ENCODE data around the gene USP9X.

GRCh38 chrX:41189156-41189555, 103.9 kb downstream of the USP9X start:
- TF ChIP-seq NFE2L1 (CRISPR knock-in tag; IDR thresholded peaks at IDR 0.05), result no peak
- no peak for TF ChIP-seq CTCF (IDR thresholded peaks at IDR 0.05)
- TF ChIP-seq HMGXB4 (CRISPR knock-in tag; IDR thresholded peaks at IDR 0.05), result no peak
- no peak for TF ChIP-seq ZNF512 (CRISPR knock-in tag; IDR thresholded peaks at IDR 0.05; ENCODE audit: borderline replicate concordance)
- TF ChIP-seq USF2 (CRISPR knock-in tag; IDR thresholded peaks at IDR 0.05), result no peak
- TF ChIP-seq ESRRA (CRISPR knock-in tag; IDR thresholded peaks at IDR 0.05; ENCODE audit: borderline replicate concordance), result no peak
- TF ChIP-seq MLX (CRISPR knock-in tag; IDR thresholded peaks at IDR 0.05), result no peak
- no peak for TF ChIP-seq EMX1 (CRISPR knock-in tag; IDR thresholded peaks at IDR 0.05)
- TF ChIP-seq IRF2 (CRISPR knock-in tag; IDR thresholded peaks at IDR 0.05; ENCODE audit: borderline replicate concordance, low read depth), result no peak
- TF ChIP-seq E2F1 (CRISPR knock-in tag; IDR thresholded peaks at IDR 0.05), result no peak
- TF ChIP-seq TCF7 (CRISPR knock-in tag; IDR thresholded peaks at IDR 0.05; ENCODE audit: low read depth), result no peak
- TF ChIP-seq ELF4 (CRISPR knock-in tag; IDR thresholded peaks at IDR 0.05; ENCODE audit: low read depth), result no peak
